22Rv1 (cell line): ENCODE results near the gene PREX1.

Experiments
- ZFX ChIP-seq: fragments of 450-650 bp; IDR thresholded peaks from 2 replicates; pipeline ENCODE4 v1.6.1; 2017; ENCODE audit warnings: antibody characterized with exemption, borderline replicate concordance
- TF ChIP-seq, protein P1 (sequence below): fragments of 450-650 bp; IDR thresholded peaks from 2 replicates; pipeline ENCODE4 v1.5.1; 2017; ENCODE audit warnings: mild to moderate bottlenecking

DNA sequence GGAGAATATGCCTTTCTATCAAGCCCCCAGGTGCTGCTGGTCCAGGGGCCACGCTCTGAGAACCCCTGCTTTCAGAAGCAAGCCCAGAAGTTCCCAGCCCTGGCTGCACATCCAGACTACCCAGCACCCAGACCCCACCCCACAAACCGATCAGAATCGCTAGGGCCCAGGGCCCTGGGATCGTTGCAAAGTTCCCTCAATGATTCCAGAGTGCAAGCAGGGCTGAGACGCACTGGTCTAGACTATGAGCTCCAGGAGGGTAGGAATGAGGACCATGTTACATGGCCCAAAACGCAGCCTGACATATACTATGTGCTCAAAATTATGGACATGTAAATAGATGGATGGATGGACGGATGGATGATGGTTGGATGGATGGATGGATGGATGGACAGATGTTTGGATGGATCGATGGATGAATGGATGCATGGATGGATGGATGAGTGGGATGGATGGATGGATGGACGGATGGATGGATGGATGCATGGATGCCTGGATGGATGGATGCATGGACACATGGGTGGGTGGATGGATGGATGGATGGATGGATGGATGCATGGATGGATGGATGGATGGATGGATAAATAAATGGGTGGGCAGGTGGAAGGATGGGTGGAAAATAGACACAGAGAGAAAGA lies 194.1 kb downstream of the PREX1 start:
- TF ChIP-seq, protein P1, sequence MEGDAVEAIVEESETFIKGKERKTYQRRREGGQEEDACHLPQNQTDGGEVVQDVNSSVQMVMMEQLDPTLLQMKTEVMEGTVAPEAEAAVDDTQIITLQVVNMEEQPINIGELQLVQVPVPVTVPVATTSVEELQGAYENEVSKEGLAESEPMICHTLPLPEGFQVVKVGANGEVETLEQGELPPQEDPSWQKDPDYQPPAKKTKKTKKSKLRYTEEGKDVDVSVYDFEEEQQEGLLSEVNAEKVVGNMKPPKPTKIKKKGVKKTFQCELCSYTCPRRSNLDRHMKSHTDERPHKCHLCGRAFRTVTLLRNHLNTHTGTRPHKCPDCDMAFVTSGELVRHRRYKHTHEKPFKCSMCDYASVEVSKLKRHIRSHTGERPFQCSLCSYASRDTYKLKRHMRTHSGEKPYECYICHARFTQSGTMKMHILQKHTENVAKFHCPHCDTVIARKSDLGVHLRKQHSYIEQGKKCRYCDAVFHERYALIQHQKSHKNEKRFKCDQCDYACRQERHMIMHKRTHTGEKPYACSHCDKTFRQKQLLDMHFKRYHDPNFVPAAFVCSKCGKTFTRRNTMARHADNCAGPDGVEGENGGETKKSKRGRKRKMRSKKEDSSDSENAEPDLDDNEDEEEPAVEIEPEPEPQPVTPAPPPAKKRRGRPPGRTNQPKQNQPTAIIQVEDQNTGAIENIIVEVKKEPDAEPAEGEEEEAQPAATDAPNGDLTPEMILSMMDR = no peak
- TF ChIP-seq ZFX = no peak
